ENCODE measurements around the gene BCAN.
A peak's percentile ranks its signal among the peaks of the same experiment; 100 is the strongest.

Gene BCAN

DNA sequence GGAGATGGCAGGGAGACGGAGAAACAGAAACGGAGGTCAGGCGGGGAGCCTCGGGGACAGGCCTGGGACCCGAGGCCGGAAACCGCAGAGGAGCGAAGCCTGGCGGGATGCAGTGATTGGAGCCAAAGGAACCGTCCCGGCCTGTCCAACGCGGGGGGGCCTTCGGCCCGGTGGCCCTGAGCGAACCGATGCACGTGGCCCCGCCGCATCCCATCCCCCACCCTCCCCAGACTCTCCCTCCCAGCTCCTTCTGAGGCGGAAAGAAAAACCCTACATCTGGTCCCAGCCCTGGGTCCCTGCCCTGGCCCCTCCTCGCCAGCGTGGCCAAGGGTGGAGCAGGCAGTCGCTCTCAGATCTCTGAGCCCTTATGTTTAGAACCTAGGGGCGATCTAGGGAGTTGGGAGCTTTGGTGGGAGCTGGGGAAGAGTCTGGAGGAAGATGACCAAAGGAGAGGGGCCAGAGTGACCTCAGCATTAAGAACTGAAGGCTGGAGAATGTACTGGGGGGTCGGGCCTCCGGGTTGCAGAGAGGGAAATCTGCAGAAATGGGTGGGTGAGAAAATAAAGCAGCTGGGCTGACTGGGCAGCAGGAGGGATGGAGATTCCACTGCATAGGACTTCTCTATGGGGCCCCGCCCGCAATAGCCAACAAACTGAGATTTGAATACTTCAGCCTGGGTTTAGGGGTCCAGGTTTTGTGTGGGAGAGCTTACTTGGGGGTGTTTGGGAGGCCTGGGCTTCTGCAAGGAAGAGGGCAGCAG, 64.9 kb downstream of the BCAN start:
- H3K4me2 ChIP-seq (ENCODE audit: low read length), result peak overlapping the region; percentile 81
- TF ChIP-seq CTCF (IDR thresholded peaks at IDR 0.05; ENCODE audit: low read depth, low read length, poor library complexity, severe bottlenecking) (no peak), EZH2phosphoT487 (IDR thresholded peaks at IDR 0.05; ENCODE audit: borderline replicate concordance, low read length) (no peak)
- H3F3A ChIP-seq (ENCODE audit: control insufficient read depth, insufficient read depth), result no peaks in the 10 kb centered on the region
- H3K27ac ChIP-seq (ENCODE audit: low read depth, low read length), result no peak overlapping the region
- H3K9me3 ChIP-seq (ENCODE audit: control insufficient read depth, insufficient read depth, low read length), result no peaks in the 10 kb centered on the region
- peaks cover 20% of the 10 kb centered on the region for H3K4me1 ChIP-seq (ENCODE audit: control insufficient read depth, low read length)
- no peaks in the 10 kb centered on the region for H3K79me2 ChIP-seq (ENCODE audit: control insufficient read depth, low read length)
- H3K36me3 ChIP-seq (ENCODE audit: control insufficient read depth, low read length), result no peaks in the 10 kb centered on the region
- H4K20me1 ChIP-seq (ENCODE audit: control insufficient read depth, insufficient read depth, low read depth, low read length), result 0 out of 2 replicates have a peak, but pooled peaks cover 3% of the 10 kb centered on the region
- H3K9me2 ChIP-seq (replicated peaks; ENCODE audit: control insufficient read depth, low read length), result no peaks in the 10 kb centered on the region
- peak overlapping the region; percentile 67 for H3K4me3 ChIP-seq (ENCODE audit: low read length)
- peaks cover 52% of the 10 kb centered on the region for H3K27me3 ChIP-seq (ENCODE audit: control insufficient read depth, low read length)

- H3K4me1 ChIP-seq (ENCODE audit: control insufficient read depth, low read length), result peaks cover 20% of the 10 kb centered on the region
Measured at GRCh38 chr1:156707417-156708217, 65.7 kb downstream of the BCAN start.

GRCh38 chr1:156708218-156708661, 66.3 kb downstream of the BCAN start:
- no peaks in the 10 kb centered on the region for H3K9me3 ChIP-seq (ENCODE audit: control insufficient read depth, insufficient read depth, low read length)
- TF ChIP-seq EZH2phosphoT487 (IDR thresholded peaks at IDR 0.05; ENCODE audit: borderline replicate concordance, low read length) (no peak), CTCF (IDR thresholded peaks at IDR 0.05; ENCODE audit: low read depth, low read length, poor library complexity, severe bottlenecking) (no peak)
- H3K27me3 ChIP-seq (ENCODE audit: control insufficient read depth, low read length), result peaks cover 50% of the 10 kb centered on the region
- no peaks in the 10 kb centered on the region for H3F3A ChIP-seq (ENCODE audit: control insufficient read depth, insufficient read depth)
- H3K4me2 ChIP-seq (ENCODE audit: low read length), result no peak overlapping the region
- no peaks in the 10 kb centered on the region for H3K36me3 ChIP-seq (ENCODE audit: control insufficient read depth, low read length)
- H3K9me2 ChIP-seq (replicated peaks; ENCODE audit: control insufficient read depth, low read length), result no peaks in the 10 kb centered on the region
- 0 out of 2 replicates have a peak, but pooled peaks cover 3% of the 10 kb centered on the region for H4K20me1 ChIP-seq (ENCODE audit: control insufficient read depth, insufficient read depth, low read depth, low read length)
- H3K4me3 ChIP-seq (ENCODE audit: low read length), result no peak overlapping the region
- peaks cover 20% of the 10 kb centered on the region for H3K4me1 ChIP-seq (ENCODE audit: control insufficient read depth, low read length)
- H3K27ac ChIP-seq (ENCODE audit: low read depth, low read length), result no peak overlapping the region
- no peaks in the 10 kb centered on the region for H3K79me2 ChIP-seq (ENCODE audit: control insufficient read depth, low read length)

More at GRCh38 chr1:156707417-156708217, 65.7 kb downstream of the BCAN start:
- H3F3A ChIP-seq (ENCODE audit: control insufficient read depth, insufficient read depth), result no peaks in the 10 kb centered on the region
- no peak overlapping the region for H3K4me3 ChIP-seq (ENCODE audit: low read length)
- no peak overlapping the region for H3K4me2 ChIP-seq (ENCODE audit: low read length)
- no peaks in the 10 kb centered on the region for H3K9me3 ChIP-seq (ENCODE audit: control insufficient read depth, insufficient read depth, low read length)
- 0 out of 2 replicates have a peak, but pooled peaks cover 3% of the 10 kb centered on the region for H4K20me1 ChIP-seq (ENCODE audit: control insufficient read depth, insufficient read depth, low read depth, low read length)
- H3K79me2 ChIP-seq (ENCODE audit: control insufficient read depth, low read length), result no peaks in the 10 kb centered on the region
- no peaks in the 10 kb centered on the region for H3K9me2 ChIP-seq (replicated peaks; ENCODE audit: control insufficient read depth, low read length)
- H3K36me3 ChIP-seq (ENCODE audit: control insufficient read depth, low read length), result no peaks in the 10 kb centered on the region
- peaks cover 52% of the 10 kb centered on the region for H3K27me3 ChIP-seq (ENCODE audit: control insufficient read depth, low read length)
- TF ChIP-seq CTCF (IDR thresholded peaks at IDR 0.05; ENCODE audit: low read depth, low read length, poor library complexity, severe bottlenecking) (no peak), EZH2phosphoT487 (IDR thresholded peaks at IDR 0.05; ENCODE audit: borderline replicate concordance, low read length) (no peak)
- no peak overlapping the region for H3K27ac ChIP-seq (ENCODE audit: low read depth, low read length)
